Gastrocnemius medialis (tissue), 4 donors: Measurements from ENCODE around the gene DAPK1.

Source experiments
- POLR2A ChIP-seq, 2 donors: fragments of 450-650 bp; IDR thresholded peaks; one replicate each; pipeline ENCODE4 v1.6.1; 2017; ENCODE audit warnings: antibody characterized with exemption in 2 of 2, mild to moderate bottlenecking in 2 of 2, moderate library complexity in 2 of 2
- TF ChIP-seq, protein P1 (sequence below), 5 experiments: fragments of 450-650 bp in 3 of 5; fragments of 200-600 bp in 2 of 5; sonication (generic) in 2 of 5; IDR thresholded peaks in 4 of 5; conservative IDR thresholded peaks in 1 of 5; 1 replicate in 4 of 5; 2 replicates in 1 of 5; pipeline ENCODE4 v1.5.1; 2016 to 2019; ENCODE audit warnings: antibody characterized with exemption in 5 of 5, mild to moderate bottlenecking in 3 of 5, moderate library complexity in 3 of 5

DNA sequence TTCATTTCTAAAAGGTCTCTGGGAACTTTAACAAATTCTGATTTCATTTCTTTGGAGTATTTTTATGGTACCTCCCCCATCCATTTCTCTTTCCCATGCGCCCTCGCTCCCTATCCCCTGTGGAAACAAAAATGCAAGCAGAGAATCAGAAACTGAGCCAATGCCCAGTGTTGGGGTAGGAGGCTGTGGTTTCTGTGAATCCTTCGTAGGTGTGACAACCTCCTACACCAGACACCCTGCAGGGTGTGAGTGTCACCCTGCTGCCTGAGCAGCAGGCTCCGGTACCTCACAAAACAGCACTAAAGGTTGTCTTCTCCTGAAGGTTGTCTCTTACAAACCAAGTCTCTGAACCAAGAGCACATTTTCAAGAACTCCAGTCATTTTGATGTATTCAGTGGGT is 124.4 kb downstream of the DAPK1 start:
- TF ChIP-seq POLR2A (IDR thresholded peaks at IDR 0.05): no peak
- TF ChIP-seq, protein P1, sequence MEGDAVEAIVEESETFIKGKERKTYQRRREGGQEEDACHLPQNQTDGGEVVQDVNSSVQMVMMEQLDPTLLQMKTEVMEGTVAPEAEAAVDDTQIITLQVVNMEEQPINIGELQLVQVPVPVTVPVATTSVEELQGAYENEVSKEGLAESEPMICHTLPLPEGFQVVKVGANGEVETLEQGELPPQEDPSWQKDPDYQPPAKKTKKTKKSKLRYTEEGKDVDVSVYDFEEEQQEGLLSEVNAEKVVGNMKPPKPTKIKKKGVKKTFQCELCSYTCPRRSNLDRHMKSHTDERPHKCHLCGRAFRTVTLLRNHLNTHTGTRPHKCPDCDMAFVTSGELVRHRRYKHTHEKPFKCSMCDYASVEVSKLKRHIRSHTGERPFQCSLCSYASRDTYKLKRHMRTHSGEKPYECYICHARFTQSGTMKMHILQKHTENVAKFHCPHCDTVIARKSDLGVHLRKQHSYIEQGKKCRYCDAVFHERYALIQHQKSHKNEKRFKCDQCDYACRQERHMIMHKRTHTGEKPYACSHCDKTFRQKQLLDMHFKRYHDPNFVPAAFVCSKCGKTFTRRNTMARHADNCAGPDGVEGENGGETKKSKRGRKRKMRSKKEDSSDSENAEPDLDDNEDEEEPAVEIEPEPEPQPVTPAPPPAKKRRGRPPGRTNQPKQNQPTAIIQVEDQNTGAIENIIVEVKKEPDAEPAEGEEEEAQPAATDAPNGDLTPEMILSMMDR (IDR thresholded peaks at IDR 0.05 in 4 of 5, conservative IDR thresholded peaks at IDR 0.05 in 1 of 5): no peak
